Left renal cortex interstitium (tissue), 4 donors: ENCODE measurements around the gene GPR132. TPM values are rescaled to one million over a fixed set of nuclear protein-coding genes. Genes with fewer than 3 reads are reported as not detected.
"Not testable (repeated sequence)": the region's sequence is repeated elsewhere in the genome, so short reads cannot be mapped to it uniquely, and the experiment has no call there.

Experiments
- DNase-seq, 4 donors: peaks; one replicate each; pipeline ENCODE4 v3.0.0-alpha.2; 2013; ENCODE audit warnings: low read depth in 4 of 4, low spot score in 2 of 4, missing footprints in 1 of 4
- polyA plus RNA-seq, 4 donors: library from polyadenylated mRNA; unstranded; fragments of 120-200 nt; gene quantifications; one replicate each; pipeline ENCODE4 v1.2.1, GENCODE V29; 2013; ENCODE audit not compliant: insufficient read length in 4 of 4

The GPR132 gene
- polyA plus RNA-seq, 4 donors: 0.31 to 0.86 (median 0.60) TPM

GRCh38 chr14:105076296-105076804 lies 11.1 kb upstream of the GPR132 start:
- no peak for DNase-seq

DNA sequence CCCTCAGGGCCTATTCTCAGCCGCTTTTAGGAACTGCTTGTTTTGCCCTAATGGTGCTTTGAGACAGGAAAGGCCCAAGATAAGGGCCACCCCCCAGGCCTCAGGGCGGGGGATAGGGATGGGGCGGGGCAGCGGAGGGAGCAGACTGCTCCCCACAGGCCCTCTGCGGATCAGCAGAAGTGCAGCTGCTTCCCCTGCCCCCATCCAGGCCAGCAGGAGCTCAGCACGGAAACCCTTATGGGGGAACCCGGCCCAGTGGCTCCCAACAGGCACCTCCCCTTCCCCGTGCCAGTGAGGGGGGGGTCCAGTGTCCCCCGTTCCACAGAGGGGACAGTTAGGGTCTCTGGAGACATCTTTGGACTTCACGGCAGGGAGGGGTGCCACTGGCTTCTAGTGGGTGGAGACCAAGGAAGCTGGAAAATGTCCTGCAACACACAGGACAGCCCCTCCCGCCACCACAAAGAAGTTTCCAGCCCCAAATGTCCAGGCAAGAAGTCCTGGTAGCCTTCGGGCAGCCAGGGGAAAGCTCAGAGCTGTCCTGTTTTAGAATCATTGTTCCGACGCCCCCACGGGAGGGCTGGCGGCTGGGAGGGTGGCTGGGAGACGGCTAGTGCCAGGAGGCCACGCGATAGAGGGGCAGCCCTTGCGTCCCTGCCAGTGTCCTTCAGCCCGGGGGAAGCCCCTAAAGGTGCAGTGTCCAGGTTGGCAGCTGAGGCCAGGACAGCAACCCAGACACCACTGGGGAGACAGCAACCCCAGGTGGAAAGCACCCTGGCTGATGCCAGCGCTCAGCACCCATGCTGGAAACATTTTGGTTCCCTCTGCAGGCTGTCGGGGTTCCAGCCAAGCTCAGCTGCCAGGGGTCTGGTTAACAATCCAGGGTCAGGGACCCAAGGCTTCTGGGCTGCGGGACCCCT lies 10.4 kb upstream of the GPR132 start:
- no peak for DNase-seq

- DNase-seq: no peak
These were observed 9.4 kb upstream of the GPR132 start for GRCh38 chr14:105074601-105075053.

GRCh38 chr14:105073720-105074600 lies 8.7 kb upstream of the GPR132 start:
- DNase-seq: no peak

GRCh38 chr14:105072892-105073719 lies 7.9 kb upstream of the GPR132 start:
- no peak for DNase-seq

DNA sequence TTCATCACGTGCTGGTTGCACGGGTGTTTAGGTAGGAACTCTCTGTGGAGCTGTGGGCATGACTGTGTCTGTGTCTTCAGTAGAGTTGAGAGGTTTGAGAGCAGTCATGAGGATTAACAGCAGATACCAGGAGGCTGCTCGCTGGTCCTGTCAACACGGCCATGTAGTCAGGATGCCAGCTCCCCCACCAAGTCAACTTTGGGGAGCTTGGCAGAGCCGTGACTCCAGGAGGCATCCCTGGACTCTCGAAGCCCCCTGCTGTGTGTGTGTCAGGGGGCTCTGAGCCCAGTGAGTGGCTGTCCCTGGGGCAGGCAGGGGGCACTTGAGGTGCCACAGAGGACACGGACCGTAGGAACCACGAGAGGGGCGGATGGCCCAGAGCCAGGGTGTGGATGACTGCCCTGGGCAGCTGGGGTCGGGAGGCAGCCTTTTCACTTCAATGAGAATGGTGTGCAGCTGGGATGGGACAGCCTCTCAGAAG lies 7.2 kb upstream of the GPR132 start:
- no peak for DNase-seq

- no peak for DNase-seq
These were observed 6.7 kb upstream of the GPR132 start for GRCh38 chr14:105071942-105072341.

- DNase-seq: no peak
These were observed 6.1 kb upstream of the GPR132 start for GRCh38 chr14:105071326-105071725.

GRCh38 chr14:105070760-105071137 lies 5.5 kb upstream of the GPR132 start:
- DNase-seq: no peak

DNA sequence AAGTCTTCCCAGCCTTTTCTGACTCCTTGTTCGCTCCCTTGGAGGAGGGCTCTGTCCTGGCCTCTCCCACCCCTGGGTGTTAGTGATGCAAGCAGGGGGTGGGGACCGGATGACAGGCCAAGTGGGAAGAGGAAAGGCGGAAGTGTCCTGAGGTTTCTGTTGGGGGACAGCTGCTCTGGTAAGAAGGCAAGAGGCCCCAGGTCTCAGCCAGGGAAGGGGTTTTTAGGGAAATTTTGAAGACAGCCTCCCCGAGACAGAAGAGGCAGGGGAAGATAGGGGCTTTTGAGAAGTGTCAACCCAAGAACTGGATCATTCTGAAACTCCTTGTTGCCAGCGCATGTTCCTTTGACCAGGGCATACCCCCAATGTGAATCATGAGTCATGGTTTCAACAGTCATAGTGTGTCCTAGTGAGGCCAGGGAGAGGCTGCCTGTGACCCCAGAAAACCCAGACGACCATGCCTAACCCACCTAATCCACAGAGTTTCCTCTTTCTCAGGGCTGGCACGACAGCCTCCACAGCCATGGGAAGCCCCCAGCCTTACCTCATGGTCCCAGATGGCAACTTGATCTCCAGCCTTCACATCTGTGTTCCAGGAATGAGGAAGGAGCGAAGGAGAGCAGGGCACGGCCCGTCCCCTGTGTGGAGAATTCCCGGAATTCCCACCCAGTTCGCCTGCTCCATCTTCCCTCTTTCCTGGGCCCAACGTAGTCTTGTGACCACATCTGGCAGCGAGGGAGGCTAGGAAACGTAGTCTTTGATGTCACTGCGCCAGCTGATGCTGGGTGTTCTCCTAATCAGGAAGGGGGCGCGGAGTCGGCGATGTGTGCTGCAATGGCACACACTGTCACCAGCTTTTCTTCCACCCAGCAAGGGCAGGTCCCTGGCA lies 4.9 kb upstream of the GPR132 start:
- DNase-seq: no peak

DNA sequence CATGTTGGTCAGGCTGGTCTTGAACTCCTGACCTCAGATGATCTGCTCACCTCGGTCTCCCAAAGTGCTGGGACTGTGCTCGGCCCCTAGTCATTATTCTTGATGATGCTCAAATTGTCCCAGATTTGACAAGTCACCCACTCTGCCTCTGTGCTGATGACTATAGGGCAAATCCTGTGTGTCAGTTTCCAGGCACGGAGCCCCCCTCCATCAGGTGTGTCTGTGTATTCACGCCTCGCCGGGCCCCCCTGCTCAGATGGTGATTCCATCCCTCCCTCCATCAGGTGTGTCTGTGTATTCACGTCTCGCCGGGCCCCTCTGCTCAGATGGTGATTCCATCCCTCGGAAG lies 4.3 kb upstream of the GPR132 start:
- DNase-seq: no peak

DNA sequence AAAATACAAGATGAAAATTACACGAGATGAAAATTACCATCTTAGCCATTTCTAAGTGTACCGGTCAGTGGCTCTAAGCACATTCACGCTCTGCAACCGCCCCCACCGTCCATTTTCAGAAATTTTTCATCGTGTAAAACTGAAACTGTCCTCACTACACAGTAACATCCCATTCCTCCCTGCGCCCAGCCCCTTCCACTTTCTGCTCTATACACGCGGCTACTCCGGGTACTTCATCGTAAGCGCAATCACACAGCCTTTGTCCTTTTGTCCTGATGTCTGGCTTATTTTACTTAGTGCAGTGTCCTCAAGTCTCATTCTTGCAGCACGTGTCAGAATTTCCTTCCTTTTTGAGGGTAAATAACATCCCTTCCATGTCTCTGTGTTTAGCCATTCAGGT lies 3.6 kb upstream of the GPR132 start:
- DNase-seq: no peak

GRCh38 chr14:105067969-105068301 lies 2.7 kb upstream of the GPR132 start:
- no peak for DNase-seq

DNA sequence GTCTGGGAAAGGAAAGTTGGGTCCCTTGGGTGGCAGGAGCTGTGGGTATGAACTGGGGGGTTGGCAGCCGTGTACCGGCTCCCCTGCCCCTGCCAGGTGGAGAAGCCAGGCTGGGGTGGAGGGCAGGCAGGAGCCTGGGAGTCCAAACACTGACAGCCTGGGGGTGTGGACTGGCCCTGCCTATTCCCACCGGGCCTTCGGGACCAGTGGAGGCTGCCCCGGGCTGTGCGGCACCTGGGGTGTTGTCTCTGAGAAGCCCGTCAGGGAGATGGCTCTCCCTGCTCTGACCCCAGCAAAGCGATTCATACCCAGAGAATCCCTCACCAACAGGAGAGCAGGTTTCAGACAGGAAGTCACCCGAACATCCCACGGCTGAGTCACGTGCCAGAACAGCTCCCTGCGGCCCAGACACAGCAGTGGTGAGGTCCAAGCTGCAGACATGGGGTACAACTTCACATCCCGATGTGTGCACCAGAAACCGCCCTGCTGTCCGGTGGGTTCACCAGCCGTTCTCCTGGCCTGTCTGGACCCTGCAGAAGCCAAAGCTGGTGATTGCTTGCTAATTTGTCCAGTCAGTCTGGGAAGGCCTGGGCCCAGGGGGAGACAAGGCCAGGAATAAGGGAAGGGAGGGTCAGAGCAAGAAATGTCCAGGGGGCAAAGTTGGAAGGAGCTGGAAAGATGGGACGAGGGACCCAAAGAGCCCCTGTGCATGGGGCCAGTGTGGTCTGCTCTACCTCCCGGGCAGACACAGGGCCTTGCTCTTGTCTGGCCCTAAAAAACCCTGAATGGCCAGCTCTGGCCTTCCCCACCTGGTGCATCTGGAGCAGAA lies 2.1 kb upstream of the GPR132 start:
- no peak for DNase-seq

GRCh38 chr14:105066240-105067071 lies 1.2 kb upstream of the GPR132 start:
- DNase-seq: no peak

- DNase-seq: no peak
These were observed 498 bp downstream of the GPR132 start for GRCh38 chr14:105064721-105065143.

- no peak for DNase-seq
These were observed 1.2 kb downstream of the GPR132 start for GRCh38 chr14:105064001-105064400.

- DNase-seq: not testable (repeated sequence)
These were observed 1.7 kb downstream of the GPR132 start for GRCh38 chr14:105063506-105063905.
